GM23338 (cell line): ENCODE results near the gene ITGA4. TPM values are rescaled to one million over a fixed set of nuclear protein-coding genes. Genes with fewer than 3 reads are reported as not detected.

ENCODE experiments used
- ATAC-seq: fragments of 200-7000 bp; cut with Tn5 transposase; 3 replicates; pipeline ENCODE4 v1.9.1; 2020
- DNase-seq: peaks from one replicate; pipeline ENCODE4 v3.0.0-alpha.2; 2015; ENCODE audit warnings: low spot score
- H2AFZ ChIP-seq: fragments of 200-600 bp; sonication (generic); 2 replicates; pipeline ENCODE4 v1.8.0; 2016; ENCODE audit warnings: antibody characterized with exemption, mild to moderate bottlenecking, moderate library complexity
- H3F3A ChIP-seq: fragments of 200-600 bp; sonication (generic); replicated peaks from 2 replicates; pipeline ENCODE4 v1.8.0; 2017; ENCODE audit warnings: antibody characterized with exemption, mixed run types, low read depth
- H3K27ac ChIP-seq: fragments of 200-600 bp; sonication (generic); 2 replicates; pipeline ENCODE4 v1.6.1; 2016; ENCODE audit warnings: low read depth
- H3K27me3 ChIP-seq: fragments of 200-600 bp; sonication (generic); 2 replicates; pipeline ENCODE4 v1.8.0; 2016; ENCODE audit warnings: mild to moderate bottlenecking, mixed run types, moderate library complexity; ENCODE audit not compliant: insufficient read depth
- H3K36me3 ChIP-seq: fragments of 200-600 bp; sonication (generic); 2 replicates; pipeline ENCODE4 v1.8.0; 2016; ENCODE audit warnings: mild to moderate bottlenecking; ENCODE audit not compliant: insufficient read depth
- H3K4me1 ChIP-seq: fragments of 200-600 bp; sonication (generic); 2 replicates; pipeline ENCODE4 v1.8.0; 2016; ENCODE audit warnings: mild to moderate bottlenecking, moderate library complexity; ENCODE audit not compliant: insufficient read depth
- H3K4me2 ChIP-seq: fragments of 200-600 bp; sonication (generic); 2 replicates; pipeline ENCODE4 v1.7.1; 2017; ENCODE audit warnings: mixed run types
- H3K4me3 ChIP-seq: fragments of 200-600 bp; sonication (generic); 2 replicates; pipeline ENCODE4 v1.6.1; 2016; ENCODE audit warnings: mixed run types
- H3K79me2 ChIP-seq: fragments of 200-600 bp; sonication (generic); replicated peaks from 2 replicates; pipeline ENCODE4 v1.8.0; 2017; ENCODE audit warnings: mild to moderate bottlenecking; ENCODE audit not compliant: insufficient read depth
- H3K9me2 ChIP-seq: fragments of 200-600 bp; sonication (generic); 2 replicates; pipeline ENCODE4 v1.8.0; 2017; ENCODE audit not compliant: insufficient read depth
- H4K20me1 ChIP-seq: fragments of 200-600 bp; sonication (generic); replicated peaks from 2 replicates; pipeline ENCODE4 v1.8.0; 2017; ENCODE audit warnings: mild to moderate bottlenecking; ENCODE audit not compliant: insufficient read depth
- H3K27ac Mint-ChIP-seq: 2 replicates; pipeline ENCODE4 v1.8.0; 2020; ENCODE audit warnings: inconsistent platforms, mild to moderate bottlenecking, moderate library complexity, mixed read lengths
- H3K27me3 Mint-ChIP-seq: 3 replicates; pipeline ENCODE4 v1.8.0; 2022; ENCODE audit warnings: low read depth, mild to moderate bottlenecking, moderate library complexity, mixed read lengths, inconsistent platforms; ENCODE audit not compliant: insufficient read depth, poor library complexity
- H3K36me3 Mint-ChIP-seq: 3 replicates; pipeline ENCODE4 v1.8.0; 2021; ENCODE audit warnings: low read depth, mild to moderate bottlenecking, inconsistent platforms, moderate library complexity, mixed read lengths
- H3K4me1 Mint-ChIP-seq: 3 replicates; pipeline ENCODE4 v1.8.0; 2020; ENCODE audit warnings: mild to moderate bottlenecking, inconsistent platforms, mixed read lengths
- H3K4me3 Mint-ChIP-seq: 3 replicates; pipeline ENCODE4 v1.8.0; 2021; ENCODE audit warnings: moderate library complexity, mild to moderate bottlenecking, inconsistent platforms, mixed read lengths
- H3K9me3 Mint-ChIP-seq: 3 replicates; pipeline ENCODE4 v1.8.0; 2020; ENCODE audit warnings: moderate library complexity, mild to moderate bottlenecking, inconsistent platforms, mixed read lengths
- CREB1 ChIP-seq: fragments of 250-450 bp; sonication (Bioruptor Pico); IDR thresholded peaks from 2 replicates; pipeline ENCODE4 v1.5.0; 2020; ENCODE audit warnings: low read depth, mild to moderate bottlenecking, moderate library complexity
- CTCF ChIP-seq, 2 experiments: fragments of 200-600 bp in 1 of 2; sonication (generic) in 1 of 2; conservative IDR thresholded peaks; 2 replicates each; pipeline versions ENCODE4 v1.5.1 to v1.6.1; 2016 to 2017; ENCODE audit warnings: antibody characterized with exemption in 2 of 2, low read depth in 2 of 2, mild to moderate bottlenecking in 2 of 2, moderate library complexity in 1 of 2
- EZH2 ChIP-seq: fragments of 200-600 bp; sonication (generic); IDR thresholded peaks from one replicate; pipeline ENCODE4 v1.8.0; 2017; ENCODE audit warnings: antibody characterized with exemption, mild to moderate bottlenecking, low read depth; ENCODE audit not compliant: unreplicated experiment
- EZH2phosphoT487 ChIP-seq: fragments of 200-600 bp; sonication (generic); IDR thresholded peaks from one replicate; pipeline ENCODE4 v1.8.1; 2018; ENCODE audit warnings: antibody characterized with exemption; ENCODE audit not compliant: unreplicated experiment
- JUNB ChIP-seq: IDR thresholded peaks from one replicate; pipeline ENCODE4 v1.6.1; 2016; ENCODE audit warnings: antibody characterized with exemption; ENCODE audit not compliant: unreplicated experiment
- NANOG ChIP-seq: IDR thresholded peaks from 2 replicates; pipeline ENCODE4 v1.6.1; 2016; ENCODE audit warnings: antibody characterized with exemption, borderline replicate concordance
- POLR2AphosphoS5 ChIP-seq: IDR thresholded peaks from 2 replicates; pipeline ENCODE4 v1.6.1; 2016; ENCODE audit warnings: antibody characterized with exemption, low read depth
- REST ChIP-seq: IDR thresholded peaks from one replicate; pipeline ENCODE4 v1.6.1; 2018; ENCODE audit warnings: antibody characterized with exemption; ENCODE audit not compliant: unreplicated experiment
- STAT1 ChIP-seq: IDR thresholded peaks from one replicate; pipeline ENCODE4 v1.6.1; 2016; ENCODE audit warnings: antibody characterized with exemption; ENCODE audit not compliant: unreplicated experiment
- ZNF114 ChIP-seq: fragments of 250-450 bp; sonication (Bioruptor Pico); IDR thresholded peaks from 2 replicates; pipeline ENCODE4 v1.5.0; 2020; ENCODE audit warnings: mild to moderate bottlenecking, moderate library complexity
- ZNF331 ChIP-seq: fragments of 250-450 bp; sonication (Bioruptor Pico); IDR thresholded peaks from 2 replicates; pipeline ENCODE4 v1.5.0; 2020; ENCODE audit warnings: low read depth, mild to moderate bottlenecking, moderate library complexity
- ZNF462 ChIP-seq: fragments of 250-450 bp; sonication (Bioruptor Pico); IDR thresholded peaks from 2 replicates; pipeline ENCODE4 v1.5.0; 2020; ENCODE audit warnings: mild to moderate bottlenecking, moderate library complexity
- polyA plus RNA-seq: library from polyadenylated mRNA; unstranded; fragments of >200 nt; fragmentation: Nextera tagmentation; extraction: Ambion mirVana; gene quantifications from 2 replicates; pipeline ENCODE4 v1.2.1, GENCODE V29; 2016
- total RNA-seq: library from RNA; depleted of rRNA; stranded (reverse); fragments of >200 nt; shearing (Covaris generic); gene quantifications from 2 replicates; pipeline ENCODE4 v1.2.3, GENCODE V29; 2014
- TF ChIP-seq, protein P1 (sequence below): IDR thresholded peaks from 2 replicates; pipeline ENCODE4 v1.6.1; 2016; ENCODE audit warnings: antibody characterized with exemption

Gene ITGA4
- total and polyA plus RNA-seq, 2 experiments from 2014 or later, result 1.2 to 4.6 TPM

DNA sequence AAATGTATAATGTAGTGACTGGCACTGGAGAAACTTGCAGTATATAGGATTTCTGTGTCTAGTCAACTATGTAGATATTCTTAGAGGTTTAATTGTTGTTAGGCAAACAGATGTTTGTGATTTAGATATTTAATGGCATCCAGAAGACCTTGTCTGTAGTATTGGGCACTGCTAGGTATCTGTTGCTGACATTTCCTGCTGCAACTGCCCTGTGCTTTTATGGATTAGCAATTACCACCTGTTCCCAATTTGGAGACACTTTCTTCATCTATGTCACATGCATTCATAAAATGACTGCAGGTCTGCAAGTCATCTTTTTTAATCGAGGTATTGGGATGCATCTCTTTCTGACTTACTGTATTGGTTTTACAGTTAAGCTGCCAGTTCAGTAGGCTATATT lies 71.3 kb downstream of the ITGA4 start (continued):
- TF ChIP-seq STAT1 (no peak), EZH2phosphoT487 (no peak), JUNB (no peak)

DNA sequence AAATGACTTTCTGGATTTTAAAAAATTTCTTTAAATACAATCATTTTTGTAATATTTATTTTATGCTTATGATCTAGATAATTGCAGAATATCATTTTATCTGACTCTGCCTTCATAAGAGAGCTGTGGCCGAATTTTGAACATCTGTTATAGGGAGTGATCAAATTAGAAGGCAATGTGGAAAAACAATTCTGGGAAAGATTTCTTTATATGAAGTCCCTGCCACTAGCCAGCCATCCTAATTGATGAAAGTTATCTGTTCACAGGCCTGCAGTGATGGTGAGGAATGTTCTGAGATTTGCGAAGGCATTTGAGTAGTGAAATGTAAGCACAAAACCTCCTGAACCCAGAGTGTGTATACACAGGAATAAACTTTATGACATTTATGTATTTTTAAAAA lies 79.5 kb downstream of the ITGA4 start:
- Histone ChIP-seq H3K4me3 (no peak overlapping the region), H3F3A (no peaks in the 10 kb centered on the region), H3K27me3 (no peaks in the 10 kb centered on the region), H4K20me1 (no peaks in the 10 kb centered on the region), H3K9me2 (no peaks in the 10 kb centered on the region), H3K79me2 (no peaks in the 10 kb centered on the region), H3K4me1 (peaks cover 7% of the 10 kb centered on the region; the same call in 1 of the 2 replicates), H2AFZ (no peak overlapping the region), H3K27ac (no peak overlapping the region), H3K4me2 (no peak overlapping the region), H3K36me3 (no peaks in the 10 kb centered on the region)
- TF ChIP-seq JUNB, result no peak
- no peak for TF ChIP-seq CREB1 (CRISPR knock-in tag)
- no peak for TF ChIP-seq ZNF462 (CRISPR knock-in tag)
- no peak for TF ChIP-seq REST
- no peak for TF ChIP-seq NANOG
- TF ChIP-seq STAT1, result no peak
- TF ChIP-seq EZH2phosphoT487, result no peak
- no peak for TF ChIP-seq EZH2
- no peak for TF ChIP-seq ZNF331 (CRISPR knock-in tag)
- TF ChIP-seq ZNF114 (CRISPR knock-in tag), result no peak
- TF ChIP-seq, protein P1, sequence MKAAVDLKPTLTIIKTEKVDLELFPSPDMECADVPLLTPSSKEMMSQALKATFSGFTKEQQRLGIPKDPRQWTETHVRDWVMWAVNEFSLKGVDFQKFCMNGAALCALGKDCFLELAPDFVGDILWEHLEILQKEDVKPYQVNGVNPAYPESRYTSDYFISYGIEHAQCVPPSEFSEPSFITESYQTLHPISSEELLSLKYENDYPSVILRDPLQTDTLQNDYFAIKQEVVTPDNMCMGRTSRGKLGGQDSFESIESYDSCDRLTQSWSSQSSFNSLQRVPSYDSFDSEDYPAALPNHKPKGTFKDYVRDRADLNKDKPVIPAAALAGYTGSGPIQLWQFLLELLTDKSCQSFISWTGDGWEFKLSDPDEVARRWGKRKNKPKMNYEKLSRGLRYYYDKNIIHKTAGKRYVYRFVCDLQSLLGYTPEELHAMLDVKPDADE, result no peak
- no peak for TF ChIP-seq POLR2AphosphoS5
- no peak for TF ChIP-seq CTCF (conservative IDR thresholded peaks at IDR 0.05; ENCODE audit: low read depth in 2 of 2)
- H3K27ac Mint-ChIP-seq, result no peak overlapping the region
- H3K27me3 Mint-ChIP-seq, result peaks cover 2% of the 10 kb centered on the region
- no peak for DNase-seq
- no peak for ATAC-seq
- H3K36me3 Mint-ChIP-seq, result peaks cover 7% of the 10 kb centered on the region; the same call in 2 of the 3 replicates
- peaks cover 3% of the 10 kb centered on the region; the same call in 1 of the 3 replicates for H3K9me3 Mint-ChIP-seq
- peaks cover 11% of the 10 kb centered on the region; the same call in 2 of the 3 replicates for H3K4me1 Mint-ChIP-seq
- H3K4me3 Mint-ChIP-seq, result no peak overlapping the region
